Measurements from ENCODE around the gene CELA3B. TPM values are rescaled to one million over a fixed set of nuclear protein-coding genes. Genes with fewer than 3 reads are reported as not detected.

Gene CELA3B
- total RNA-seq, 1 donor from 2014 or later = not detected

DNA sequence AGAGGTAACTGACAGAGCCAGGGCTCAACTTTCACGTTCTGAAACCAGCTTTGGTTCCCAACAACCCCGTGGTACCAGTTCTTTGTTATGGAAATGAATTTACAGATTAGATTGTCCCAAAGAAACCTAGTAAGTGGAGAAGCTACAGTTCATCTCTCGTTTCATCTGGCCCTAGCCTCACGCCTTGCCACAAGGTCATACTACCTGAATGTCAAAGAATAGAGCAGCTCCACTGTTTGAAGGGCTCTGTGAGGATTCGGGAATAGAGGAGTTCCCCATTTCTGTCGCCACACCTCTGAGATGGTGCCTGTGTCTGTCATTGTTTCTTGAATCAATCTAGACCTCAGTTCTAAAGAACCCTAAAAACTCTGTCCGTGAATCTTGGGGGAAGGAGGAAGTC lies 60.7 kb downstream of the CELA3B start:
- no peak for DNase-seq (ENCODE audit: low read depth, low spot score)

DNA sequence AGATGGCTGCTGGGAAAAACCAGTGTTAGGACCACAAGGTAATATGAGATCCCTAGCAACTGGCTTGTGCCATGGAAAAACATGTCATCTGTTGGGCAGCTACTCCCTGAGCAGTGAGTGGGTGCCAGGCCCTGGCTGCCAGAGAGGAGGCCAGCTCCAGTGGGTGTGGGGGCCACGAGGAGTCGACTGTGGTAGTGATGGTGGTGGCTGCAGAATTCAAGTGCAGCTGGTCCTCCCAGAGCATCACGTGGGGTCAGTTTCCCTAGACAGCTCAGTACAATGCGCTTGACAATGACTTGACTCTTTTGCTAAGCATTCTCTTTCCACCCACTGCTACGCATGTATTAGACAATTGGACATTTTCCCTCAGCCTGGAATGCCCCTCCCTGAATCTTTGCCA lies 61.2 kb downstream of the CELA3B start:
- no peak for DNase-seq (ENCODE audit: low read depth, low spot score)
- no peak overlapping the region for H3K27ac Mint-ChIP-seq (ENCODE audit: unreplicated experiment)
- TF ChIP-seq, protein P1, sequence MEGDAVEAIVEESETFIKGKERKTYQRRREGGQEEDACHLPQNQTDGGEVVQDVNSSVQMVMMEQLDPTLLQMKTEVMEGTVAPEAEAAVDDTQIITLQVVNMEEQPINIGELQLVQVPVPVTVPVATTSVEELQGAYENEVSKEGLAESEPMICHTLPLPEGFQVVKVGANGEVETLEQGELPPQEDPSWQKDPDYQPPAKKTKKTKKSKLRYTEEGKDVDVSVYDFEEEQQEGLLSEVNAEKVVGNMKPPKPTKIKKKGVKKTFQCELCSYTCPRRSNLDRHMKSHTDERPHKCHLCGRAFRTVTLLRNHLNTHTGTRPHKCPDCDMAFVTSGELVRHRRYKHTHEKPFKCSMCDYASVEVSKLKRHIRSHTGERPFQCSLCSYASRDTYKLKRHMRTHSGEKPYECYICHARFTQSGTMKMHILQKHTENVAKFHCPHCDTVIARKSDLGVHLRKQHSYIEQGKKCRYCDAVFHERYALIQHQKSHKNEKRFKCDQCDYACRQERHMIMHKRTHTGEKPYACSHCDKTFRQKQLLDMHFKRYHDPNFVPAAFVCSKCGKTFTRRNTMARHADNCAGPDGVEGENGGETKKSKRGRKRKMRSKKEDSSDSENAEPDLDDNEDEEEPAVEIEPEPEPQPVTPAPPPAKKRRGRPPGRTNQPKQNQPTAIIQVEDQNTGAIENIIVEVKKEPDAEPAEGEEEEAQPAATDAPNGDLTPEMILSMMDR (conservative IDR thresholded peaks at IDR 0.05) = no peak
- no peaks in the 10 kb centered on the region for H3K9me3 Mint-ChIP-seq
- no peaks in the 10 kb centered on the region for H3K27me3 Mint-ChIP-seq (ENCODE audit: low read depth)
- no peaks in the 10 kb centered on the region for H3K36me3 Mint-ChIP-seq (ENCODE audit: low read depth)
- peaks cover 25% of the 10 kb centered on the region for H3K4me1 Mint-ChIP-seq
- H3K4me3 Mint-ChIP-seq = no peak overlapping the region

More for the DNA sequence above, 60.7 kb downstream of the CELA3B start:
- Mint-ChIP-seq H3K9me3 (no peaks in the 10 kb centered on the region), H3K27ac (ENCODE audit: unreplicated experiment) (peak overlapping the region; percentile 58), H3K4me3 (no peak overlapping the region), H3K27me3 (ENCODE audit: low read depth) (no peaks in the 10 kb centered on the region), H3K4me1 (peaks cover 25% of the 10 kb centered on the region), H3K36me3 (ENCODE audit: low read depth) (no peaks in the 10 kb centered on the region)
- TF ChIP-seq, protein P1 (conservative IDR thresholded peaks at IDR 0.05) = no peak

Other genes starting within 250 kb of the CELA3B start
- gene USP48, start 193.9 kb upstream of the CELA3B start, total RNA-seq = 61.8 and 66.0 TPM in 2 replicates
- 0.40 and 0.55 TPM in 2 replicates for gene LDLRAD2, start 164.8 kb upstream of the CELA3B start, total RNA-seq
- 101 and 103 TPM in 2 replicates for gene HSPG2, start 39.7 kb upstream of the CELA3B start, total RNA-seq
- gene CELA3A, start 24.6 kb downstream of the CELA3B start, total RNA-seq = not detected in 2 replicates
- gene CDC42, start 75.7 kb downstream of the CELA3B start, total RNA-seq = 192 and 198 TPM in 2 replicates
- gene WNT4, start 166.1 kb downstream of the CELA3B start, total RNA-seq = 0.16 and 0.23 TPM in 2 replicates

All from neural crest cell (in vitro differentiated cells).